Pons (tissue), 1 donor: Measurements from ENCODE around the gene IPO5.
A peak's percentile ranks its signal among the peaks of the same experiment; 100 is the strongest.

Experiments used
- DNase-seq: peaks from one replicate; pipeline ENCODE4 v3.0.0-alpha.2; 2016; ENCODE audit warnings: low spot score

The IPO5 gene

GRCh38 chr13:97953376-97953970, at the start of gene IPO5:
Gene IPO5 (plus strand): TSS chr13:97953675. CDS start chr13:97976697, 23,022 bp downstream.
- DNase-seq: no peak

DNA sequence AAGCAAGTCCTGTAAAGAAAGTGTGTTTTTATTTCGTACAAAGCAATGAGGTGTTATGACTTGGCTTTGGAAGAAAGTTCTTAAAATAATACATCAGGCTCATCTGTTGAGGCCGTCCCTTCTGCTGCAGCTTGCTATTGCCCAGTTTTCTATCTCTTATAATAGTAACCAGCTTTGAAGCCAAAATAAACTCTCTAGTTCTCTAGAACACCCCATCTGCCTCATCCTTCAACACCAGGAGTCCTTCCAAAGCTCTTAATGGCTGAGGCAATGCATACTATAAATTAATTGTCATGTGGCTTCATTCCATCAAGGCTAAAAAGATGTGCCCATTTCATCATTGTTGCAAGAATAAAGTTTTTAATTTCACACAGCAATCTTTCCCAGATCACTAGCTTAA, 49.4 kb upstream of the IPO5 start:
- DNase-seq: peak; percentile 4

DNA sequence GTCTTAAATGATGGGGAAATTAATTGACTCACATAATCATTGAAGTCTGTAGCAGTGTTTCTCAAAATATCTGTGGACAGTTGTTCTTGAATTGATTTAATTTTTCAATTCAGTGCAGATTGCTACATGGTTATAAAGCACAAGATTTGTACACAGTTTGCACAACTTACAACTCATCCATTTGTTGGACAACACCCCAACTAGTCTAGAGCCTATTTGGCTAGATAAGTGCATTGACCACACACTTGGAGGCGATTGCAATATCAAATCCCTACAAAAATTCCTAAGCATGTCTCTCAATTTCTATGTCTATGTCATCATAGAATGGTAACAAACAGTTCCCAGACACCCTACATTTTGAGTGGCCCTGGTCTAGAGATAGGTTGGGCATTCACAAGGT, 48.0 kb upstream of the IPO5 start:
- DNase-seq: no peak

DNA sequence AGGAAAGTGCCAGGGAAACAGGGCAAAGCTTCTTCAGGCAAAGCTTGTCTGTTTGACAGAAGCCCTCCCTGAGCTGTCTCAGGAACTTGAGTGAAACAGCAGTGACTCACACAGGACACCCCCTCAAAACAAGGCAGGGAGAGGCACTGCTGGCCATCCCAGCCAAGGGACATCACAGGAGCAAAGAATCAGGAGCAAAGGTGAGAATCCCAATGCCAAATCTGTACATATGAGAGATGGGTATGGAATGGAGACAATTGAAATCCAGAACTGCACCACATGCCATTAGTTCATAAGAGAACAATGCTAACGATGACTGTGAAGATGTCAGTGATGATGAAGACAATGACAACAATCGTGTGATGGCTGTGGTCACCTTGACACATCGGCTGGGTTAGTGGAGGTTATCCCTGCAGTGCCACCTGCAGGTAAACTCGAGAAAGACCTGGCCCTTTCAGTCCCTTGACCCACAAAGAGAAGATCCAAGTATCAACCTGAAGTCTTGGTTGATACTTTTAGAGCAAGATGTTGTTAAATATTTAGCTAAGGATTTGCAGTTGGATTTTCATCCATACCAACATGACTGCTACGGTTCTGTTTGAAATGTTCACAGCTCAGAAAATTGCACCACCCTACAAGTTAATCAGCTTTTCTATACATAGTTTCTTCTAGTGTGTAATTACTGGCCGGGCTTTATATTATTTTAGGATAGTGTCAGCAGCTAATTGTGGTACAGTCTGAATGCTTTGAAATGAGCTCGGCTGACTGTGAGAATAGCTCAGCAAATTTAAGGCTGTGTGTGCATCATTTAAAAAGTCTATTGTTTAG, 42.0 kb upstream of the IPO5 start:
- DNase-seq: no peak

- DNase-seq: no peak
Observed at GRCh38 chr13:97912139-97912535, 41.3 kb upstream of the IPO5 start.

DNA sequence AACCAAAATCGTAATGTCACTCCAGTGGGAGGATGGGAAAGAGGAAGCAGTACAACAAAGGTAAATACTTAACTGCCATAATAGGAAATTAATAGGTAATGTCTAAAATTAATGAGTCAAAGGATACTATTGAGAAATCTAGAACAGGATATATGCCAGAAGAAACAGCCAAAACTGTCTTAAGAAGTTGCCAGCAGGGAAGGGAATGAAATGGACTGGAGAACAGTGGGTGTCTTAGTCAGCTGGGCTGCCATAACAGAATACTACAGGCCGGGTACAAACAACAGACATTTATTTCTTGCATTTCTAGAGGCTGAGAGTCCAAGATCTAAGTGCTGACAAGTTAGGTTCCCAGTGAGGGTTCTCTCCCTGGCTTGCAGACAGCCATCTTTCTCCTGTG, 40.3 kb upstream of the IPO5 start:
- no peak for DNase-seq

GRCh38 chr13:97914540-97914939, 38.9 kb upstream of the IPO5 start:
- DNase-seq: no peak

- no peak for DNase-seq
Observed at GRCh38 chr13:97921176-97921816, 32.2 kb upstream of the IPO5 start.

DNA sequence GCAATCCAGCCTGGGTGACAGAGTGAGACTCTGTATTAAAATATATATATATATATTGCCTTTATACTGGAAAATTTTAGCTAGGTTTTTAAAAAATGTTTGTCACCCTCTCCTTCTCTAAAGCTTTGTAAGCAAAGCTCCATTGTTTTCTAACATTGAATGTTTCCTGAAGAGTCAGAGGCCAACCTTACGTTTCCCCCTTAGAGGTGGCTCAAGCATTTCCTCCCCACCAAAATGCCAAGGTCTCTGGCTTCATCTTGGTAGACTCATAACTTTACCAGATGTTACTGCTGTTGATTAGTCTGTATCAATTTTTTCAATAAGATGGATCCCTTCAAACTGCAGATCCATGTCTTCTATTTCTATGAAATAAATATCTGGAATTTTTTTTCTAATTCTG, 25.2 kb upstream of the IPO5 start:
- no peak for DNase-seq

GRCh38 chr13:97932036-97932435, 21.4 kb upstream of the IPO5 start:
- DNase-seq: no peak

- no peak for DNase-seq
Observed at GRCh38 chr13:97932647-97933046, 20.8 kb upstream of the IPO5 start.

- peak; percentile 1 for DNase-seq
Observed at GRCh38 chr13:97933776-97934175, 19.7 kb upstream of the IPO5 start.

DNA sequence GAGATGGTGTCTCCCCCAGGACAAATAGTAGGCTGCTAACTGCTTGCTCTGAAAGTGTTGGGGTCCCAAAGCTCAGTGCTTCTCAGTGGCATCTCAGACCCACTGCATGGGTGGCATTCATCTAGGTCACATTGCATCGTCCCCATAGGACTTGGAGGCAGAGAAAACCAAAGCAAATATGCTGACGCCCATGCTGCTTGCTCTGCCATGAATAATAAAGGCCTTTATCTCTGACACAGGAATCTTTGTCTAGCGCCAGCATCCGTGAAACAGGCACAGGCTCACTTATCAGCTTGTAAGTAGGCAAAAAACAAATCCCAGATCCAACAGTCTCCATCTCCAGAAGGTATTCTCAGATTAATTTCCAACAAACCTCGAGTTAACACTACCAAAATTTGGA, 18.9 kb upstream of the IPO5 start:
- peak; percentile 84 for DNase-seq

DNA sequence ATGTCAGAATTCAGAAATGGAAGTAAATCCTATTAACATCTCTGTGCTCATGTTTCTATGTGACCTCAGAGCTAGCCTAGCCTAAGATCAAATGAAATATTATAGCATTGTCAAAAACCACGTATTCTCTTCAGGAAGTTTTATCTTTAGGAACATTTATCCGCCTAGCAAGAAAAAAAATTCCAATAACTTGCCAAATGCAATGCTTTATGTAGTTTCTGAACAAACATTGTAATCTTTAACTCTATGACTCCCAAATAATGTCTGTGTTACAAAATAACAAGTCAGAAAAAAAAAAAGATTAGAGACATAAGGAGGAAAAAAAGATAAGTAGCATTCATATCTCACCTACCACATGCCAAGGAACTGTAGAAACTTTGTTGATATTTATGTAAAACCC, 18.4 kb upstream of the IPO5 start:
- DNase-seq: no peak

DNA sequence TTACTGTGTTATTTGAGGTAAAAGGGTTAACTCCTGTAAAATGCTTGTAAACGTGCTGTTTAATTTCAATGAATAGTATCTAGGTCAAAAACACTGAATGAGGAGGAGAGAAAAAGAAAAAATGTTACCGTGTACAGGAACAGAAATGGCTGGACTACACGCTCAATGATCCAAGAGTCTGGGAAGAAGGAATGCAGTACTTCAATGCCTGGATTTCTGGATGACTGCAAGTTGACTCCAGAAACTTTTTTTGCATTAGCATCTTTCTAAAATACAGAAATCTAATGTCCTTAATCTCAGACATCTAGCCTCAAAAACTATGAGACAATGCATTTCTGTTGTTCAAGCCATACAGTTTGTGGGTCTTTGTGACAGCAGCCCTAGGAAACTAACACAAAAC, 17.4 kb upstream of the IPO5 start:
- no peak for DNase-seq

- no peak for DNase-seq
Observed at GRCh38 chr13:97938706-97939475, 14.6 kb upstream of the IPO5 start.

DNA sequence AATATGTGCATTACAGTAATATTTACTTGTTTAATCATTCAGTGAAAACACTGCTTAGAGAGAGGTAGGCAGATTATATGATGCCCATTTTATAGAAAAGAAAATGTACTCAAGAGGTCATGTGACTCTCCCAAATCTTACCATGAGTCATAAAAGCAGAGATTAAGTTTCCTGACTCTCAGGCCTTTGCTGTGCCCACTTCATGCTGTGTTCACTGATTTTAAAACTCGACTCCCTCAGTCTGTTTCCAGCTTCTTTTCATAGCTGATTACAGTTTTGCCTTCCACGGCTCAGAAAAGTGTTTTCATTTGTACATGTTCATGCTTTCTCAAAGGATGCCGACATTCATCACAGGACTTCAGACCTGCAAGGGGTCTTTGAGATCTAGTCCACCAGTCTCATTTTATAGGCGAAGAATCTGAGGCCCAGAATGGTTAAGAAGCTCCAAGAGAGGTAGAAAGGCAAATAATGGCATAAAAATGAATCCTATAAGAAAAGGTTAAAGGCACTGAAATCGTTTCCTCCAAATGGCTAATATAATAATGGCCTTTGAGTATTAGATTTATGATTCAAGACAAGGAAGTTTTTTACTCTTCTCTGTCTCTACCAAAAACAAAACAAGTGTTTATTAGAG, 9.0 kb upstream of the IPO5 start:
- no peak for DNase-seq

DNA sequence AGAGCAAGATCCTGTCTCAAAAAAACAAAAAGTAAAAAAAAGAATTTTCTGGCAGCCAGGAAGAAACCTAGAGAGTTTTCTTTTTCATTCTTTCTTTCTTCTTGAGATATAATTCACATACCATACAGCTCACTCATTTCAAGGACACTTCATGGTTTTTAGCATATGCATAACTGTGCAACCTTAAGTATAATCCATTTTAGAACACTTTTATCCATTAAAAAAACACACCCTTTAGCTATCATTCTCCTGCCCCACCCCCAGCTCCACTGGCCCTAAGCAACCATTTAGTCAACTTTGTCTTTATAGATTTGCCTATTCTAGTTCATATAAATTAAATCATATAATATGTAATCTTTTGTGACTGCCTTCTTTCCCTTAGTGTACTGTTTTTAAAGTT, 8.1 kb upstream of the IPO5 start:
- DNase-seq: no peak

GRCh38 chr13:97945792-97946419, 7.6 kb upstream of the IPO5 start:
- DNase-seq: no peak

DNA sequence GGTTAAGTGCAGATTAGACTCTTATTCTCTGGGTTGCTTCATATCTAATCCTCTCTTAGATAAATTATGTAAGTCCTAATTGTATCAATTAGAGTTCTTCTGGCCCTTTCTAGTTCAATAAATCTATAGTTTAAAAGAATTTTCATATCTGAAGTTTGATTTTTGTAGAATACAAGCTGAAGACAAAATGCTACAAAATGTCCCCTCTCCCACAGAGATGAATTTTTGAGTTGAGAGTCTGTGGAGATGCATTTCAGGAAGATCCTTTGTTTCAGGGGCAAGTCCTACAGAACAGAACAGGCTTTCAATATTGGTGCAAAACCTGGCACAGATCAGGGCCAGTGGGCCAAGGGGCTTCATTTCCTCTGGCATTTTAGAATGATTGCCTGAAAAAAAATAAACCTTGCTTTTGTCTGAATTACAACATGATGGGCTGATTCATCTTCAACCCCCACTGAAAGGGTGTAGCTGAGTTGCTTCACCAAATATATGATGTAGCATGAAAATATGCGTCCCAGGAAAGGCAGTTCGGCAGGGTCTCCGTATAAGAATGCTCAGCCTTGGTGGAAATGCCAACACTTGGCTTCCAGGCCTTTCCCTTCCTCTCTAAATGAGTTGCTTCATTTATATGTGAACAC, 6.4 kb upstream of the IPO5 start:
- no peak for DNase-seq

GRCh38 chr13:97948041-97948440, 5.4 kb upstream of the IPO5 start:
- no peak for DNase-seq
